Measurements from ENCODE around the gene LDLRAD3.

LDLRAD3 gene

DNA sequence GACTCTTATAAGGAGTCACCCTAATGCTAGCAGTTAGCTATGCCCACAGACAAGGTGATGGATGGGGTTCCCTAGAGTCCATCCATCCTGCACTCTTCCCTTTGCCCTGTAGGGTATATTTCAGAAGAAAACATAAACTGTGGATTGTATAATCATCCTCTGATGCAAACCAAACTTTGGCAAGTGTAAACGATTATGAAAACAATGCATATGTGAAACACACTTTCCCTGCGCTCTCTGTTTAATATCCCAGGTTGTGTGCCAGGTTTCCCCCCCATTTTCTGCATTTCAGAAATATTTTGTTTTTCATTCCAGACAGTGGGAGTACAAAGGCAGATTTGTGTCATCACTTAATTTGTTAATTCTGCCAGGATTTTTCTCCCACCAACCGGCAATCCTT lies 110.0 kb downstream of the LDLRAD3 start:
- no peak for DNase-seq

DNA sequence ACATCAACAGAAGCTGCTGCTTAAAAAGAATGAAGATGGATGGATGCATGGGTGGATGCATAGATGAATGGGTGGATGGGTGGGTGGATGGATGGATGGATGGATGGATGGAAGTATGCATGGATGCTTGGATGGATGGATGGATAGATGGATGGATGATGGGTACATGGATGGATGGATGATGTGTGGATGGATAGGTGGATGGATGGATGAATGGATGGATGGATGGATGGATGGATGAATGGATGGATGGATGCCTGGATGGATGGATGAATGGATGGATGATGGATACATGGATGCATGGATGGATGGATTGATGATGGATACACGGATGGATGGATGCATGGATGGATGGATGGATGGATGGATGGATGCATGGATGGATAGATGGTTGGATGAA lies 110.8 kb downstream of the LDLRAD3 start:
- DNase-seq: no peak

GRCh38 chr11:36056160-36056751 lies 112.4 kb downstream of the LDLRAD3 start:
- no peak for DNase-seq

GRCh38 chr11:36057379-36058042 lies 113.6 kb downstream of the LDLRAD3 start:
- DNase-seq: no peak

GRCh38 chr11:36059660-36060059 lies 115.8 kb downstream of the LDLRAD3 start:
- DNase-seq: no peak

DNA sequence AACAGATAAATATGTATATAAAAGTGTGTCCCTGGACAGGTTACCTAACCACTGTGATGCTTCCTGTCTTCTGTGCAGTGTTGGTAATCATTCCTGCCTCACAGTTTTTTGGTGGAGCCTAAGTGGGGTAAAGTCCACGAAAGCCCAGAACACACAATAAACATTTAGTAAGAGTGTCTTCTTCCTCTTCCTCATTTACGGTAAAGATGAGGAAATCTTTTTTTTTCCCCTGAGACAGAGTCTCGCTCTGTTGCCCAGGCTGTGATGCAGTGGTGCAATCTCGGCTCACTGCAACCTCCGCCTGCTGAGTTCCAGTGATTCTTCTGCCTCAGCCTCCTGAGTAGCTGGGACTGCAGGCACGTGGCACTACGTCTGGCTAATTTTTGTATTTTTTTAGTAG lies 117.1 kb downstream of the LDLRAD3 start:
- no peak for DNase-seq

- no peak for DNase-seq
Observed at GRCh38 chr11:36061471-36061870, 117.6 kb downstream of the LDLRAD3 start.

DNA sequence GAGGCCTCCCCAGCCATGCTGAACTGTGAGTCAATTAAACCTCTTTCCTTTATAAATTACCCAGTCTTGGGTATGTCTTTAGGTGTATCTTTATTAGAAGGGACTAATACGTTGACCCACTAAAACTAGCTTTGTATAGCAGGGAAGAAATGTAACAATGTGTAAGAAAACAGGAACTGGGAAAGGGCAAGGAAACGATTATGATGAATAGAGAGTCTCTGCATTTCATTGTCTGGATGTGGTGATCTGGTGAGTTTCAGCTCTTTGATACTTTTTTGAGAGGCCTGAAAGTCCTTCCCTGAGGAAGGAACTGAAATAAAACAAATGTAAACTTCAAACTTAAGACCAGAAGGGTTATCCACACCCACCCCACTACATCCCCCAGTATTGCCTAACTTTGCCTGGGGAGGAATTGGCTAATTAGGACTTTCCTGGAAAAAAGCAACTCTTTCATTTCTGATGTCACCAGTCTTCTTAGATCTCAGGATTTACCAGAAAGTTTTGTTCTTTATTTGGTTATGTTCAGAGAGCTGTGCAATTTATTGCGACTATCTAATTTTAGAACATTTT lies 119.0 kb downstream of the LDLRAD3 start:
- no peak for DNase-seq

- DNase-seq: no peak
Observed at GRCh38 chr11:36065436-36065835, 121.6 kb downstream of the LDLRAD3 start.

DNA sequence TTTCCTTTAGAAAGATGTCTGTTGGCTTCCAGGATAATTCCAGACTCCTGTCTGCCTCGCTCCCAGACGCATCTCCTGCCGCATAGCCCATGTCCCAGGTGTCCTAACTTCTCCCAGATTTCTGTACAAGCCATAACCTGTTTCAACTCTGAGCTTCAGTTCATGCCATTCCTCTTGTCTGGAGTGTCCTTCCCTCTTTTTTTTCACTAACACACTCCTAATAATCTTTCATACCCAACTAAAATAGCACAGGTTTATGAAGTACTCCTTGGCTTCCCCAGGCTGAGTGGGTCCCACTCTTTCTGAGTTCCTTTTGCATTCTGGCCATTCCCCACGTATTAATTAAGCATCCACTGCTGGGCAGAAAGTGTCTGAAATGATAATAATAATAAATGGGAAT lies 123.0 kb downstream of the LDLRAD3 start:
- DNase-seq: no peak

- DNase-seq: no peak
Observed at GRCh38 chr11:36069576-36070212, 125.8 kb downstream of the LDLRAD3 start.

DNA sequence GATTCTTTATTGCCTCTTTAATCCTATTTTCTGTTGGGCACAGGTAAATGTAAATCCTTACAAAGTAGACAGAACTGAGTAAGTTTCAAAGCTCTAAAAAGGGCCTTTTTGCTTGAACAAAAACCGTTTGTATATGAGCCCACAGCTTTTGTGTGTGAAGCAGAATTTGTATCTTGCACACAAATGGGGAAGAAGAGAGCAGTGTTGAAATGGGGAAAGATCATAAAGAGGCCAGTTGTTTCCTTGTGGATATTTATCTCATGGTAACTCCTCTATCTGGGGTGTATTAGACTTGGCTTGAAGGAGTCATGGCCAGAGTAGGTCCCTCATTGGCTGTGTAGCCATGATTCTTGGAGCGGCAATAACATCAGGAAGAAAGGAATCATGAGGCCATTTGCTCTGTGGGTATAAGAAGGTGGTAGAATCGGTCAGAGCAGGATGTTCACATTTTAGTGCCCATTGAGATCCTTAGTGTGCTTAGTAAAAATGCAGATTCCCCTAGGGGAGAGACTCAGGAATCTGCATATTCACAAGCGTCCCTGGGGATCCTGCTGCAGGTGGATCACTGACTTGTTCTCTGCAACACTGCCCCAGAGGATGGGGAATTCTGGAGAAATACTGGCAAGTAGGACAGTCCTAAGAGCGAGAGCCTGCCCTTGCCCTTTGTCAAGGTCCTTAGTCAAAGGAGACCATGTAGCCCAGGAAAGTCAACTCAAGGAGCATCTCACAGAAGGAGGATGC lies 126.5 kb downstream of the LDLRAD3 start:
- DNase-seq: no peak

GRCh38 chr11:36070954-36071330 lies 127.1 kb downstream of the LDLRAD3 start:
- DNase-seq: no peak

DNA sequence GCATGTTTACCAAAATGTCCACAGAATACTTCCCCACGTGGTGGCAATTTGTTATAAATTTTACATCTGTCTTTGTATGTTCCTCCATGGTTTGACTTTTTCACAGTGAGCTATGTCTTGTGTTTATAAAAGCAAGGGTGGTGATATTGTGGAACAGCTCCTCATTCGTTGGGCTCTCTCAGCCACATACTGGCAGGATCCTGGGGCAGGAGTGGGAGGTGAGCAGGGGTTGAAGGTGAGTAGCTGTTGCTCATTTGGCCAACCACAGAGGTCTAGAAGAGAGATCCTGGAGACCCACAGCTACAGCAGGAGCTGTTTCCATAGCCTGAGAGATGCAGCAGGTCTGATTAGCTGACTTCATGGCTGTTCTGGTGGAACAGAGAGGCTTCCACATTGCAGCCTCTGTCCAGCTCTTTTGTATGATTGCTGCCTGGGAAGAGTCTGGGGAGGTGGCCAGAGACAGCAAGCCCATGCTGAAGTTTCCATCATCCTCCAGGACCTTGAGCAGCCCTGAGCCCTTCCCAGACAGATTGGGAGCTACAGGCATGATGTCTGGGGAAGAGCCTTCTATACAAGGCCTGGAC lies 128.1 kb downstream of the LDLRAD3 start:
- no peak for DNase-seq

- DNase-seq: no peak
Observed at GRCh38 chr11:36073411-36074203, 129.7 kb downstream of the LDLRAD3 start.

DNA sequence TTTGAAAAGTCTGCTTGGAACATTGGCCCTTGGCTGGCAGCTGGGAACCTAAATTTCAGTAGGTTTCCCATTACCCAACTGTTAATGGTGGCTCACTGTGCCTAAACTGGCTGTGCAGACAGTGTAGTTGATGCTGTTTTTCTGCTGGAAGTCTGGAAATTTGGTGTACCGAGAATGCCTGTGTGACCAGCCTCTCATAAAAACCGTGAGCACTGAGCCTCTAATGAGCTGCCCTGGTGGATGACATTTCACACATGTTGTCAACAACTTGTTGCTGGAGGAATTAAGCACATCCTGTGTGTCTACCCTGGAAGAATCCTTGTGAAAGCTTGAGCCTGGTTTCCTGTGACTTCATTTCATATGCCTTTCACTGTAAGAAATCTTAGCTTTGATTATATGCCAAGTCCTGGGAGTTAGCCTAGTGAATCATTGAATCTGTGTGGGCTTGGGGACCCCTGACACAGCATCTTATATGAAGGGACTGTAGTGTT lies 131.1 kb downstream of the LDLRAD3 start:
- no peak for DNase-seq

DNA sequence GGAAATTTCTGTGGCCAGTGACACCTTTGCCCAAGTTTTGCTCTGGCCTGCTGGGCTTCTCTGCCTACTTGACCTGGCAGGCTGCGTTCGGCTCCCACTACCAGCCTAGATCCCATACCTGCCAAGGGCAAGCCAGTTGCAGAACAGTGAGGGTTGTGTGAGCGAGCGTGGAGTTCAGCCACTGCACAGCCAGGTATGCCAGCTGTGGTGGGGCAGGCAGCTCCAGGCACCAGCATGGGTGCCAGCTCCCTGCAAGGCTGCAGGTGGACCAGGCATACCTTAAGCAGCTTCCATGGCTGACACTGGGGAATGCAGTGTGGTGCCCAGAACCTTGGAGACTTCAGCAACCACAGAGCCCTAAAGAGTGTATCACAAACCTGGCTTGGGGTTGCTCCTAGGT lies 133.5 kb downstream of the LDLRAD3 start:
- no peak for DNase-seq

GRCh38 chr11:36077886-36078685 lies 134.2 kb downstream of the LDLRAD3 start:
- DNase-seq: no peak

GRCh38 chr11:36078686-36079055 lies 134.8 kb downstream of the LDLRAD3 start:
- no peak for DNase-seq

DNA sequence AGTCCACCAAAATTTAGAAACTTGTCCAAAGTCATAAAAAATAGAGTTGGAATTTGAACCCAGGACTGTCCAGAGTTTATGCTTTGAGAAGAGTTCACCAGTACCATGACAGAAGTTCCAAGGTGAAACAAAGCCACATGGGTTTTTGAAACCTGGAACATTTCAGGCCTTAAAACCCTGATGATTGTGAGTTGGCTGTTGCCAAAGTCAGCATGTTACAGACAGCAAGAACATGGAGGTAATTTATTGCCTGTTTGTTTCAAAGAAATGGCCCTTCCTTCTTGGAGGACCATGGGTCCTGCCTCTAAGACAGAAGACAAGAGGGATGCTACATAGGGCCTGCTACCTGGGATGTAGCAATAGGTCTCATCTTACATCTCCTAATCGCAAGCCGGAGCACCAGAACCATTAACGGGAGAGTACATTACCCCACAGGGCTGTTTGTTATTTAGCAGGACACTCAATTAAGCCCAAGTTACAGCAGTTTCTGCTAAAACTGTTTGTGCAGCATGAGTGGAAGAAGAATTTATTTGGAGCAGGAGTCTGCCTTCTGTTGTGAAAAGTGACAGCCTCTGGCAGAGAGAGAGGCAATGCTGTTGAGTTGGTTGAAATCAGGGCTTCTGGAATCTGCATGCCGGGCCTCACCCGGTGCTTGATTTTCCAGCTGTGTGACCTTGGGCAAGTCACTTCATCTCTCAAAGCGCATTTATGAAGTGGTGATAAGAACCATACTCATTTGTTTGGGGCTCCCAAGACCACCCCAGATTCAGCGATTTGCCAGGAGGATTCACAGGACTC lies 136.2 kb downstream of the LDLRAD3 start:
- DNase-seq: no peak
